ENCODE results near the gene ATP9B. TPM values are rescaled to one million over a fixed set of nuclear protein-coding genes. Genes with fewer than 3 reads are reported as not detected.

The ATP9B gene
- total RNA-seq, 1 experiment from 2014 or later, result 44.4 TPM

DNA sequence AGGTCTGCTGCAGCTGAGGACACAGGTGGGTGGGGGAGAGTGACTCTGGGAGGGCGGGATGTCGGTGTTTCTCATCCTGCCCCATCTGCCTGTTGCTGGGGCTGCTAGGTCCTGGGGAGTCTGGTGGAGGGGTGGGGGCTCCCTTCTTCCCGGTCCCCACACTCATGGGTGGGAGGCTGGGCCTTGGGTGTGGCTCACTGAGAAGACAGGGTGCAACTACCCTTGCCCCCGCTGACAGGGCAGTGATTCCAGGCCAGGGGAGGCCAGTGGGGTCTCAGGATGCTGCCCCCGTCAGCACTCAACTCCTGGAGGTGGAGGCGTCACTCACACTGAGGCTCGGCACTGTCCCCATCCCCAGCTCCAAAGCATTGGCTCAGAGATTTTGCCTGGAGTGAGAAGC, 318.8 kb downstream of the ATP9B start:
- Histone ChIP-seq H3K27me3 (ENCODE audit: control insufficient read depth, insufficient read depth, low read length) (peaks cover 4% of the 10 kb centered on the region), H3K27ac (ENCODE audit: low read length) (no peak overlapping the region), H3K9me3 (ENCODE audit: control insufficient read depth, insufficient read depth, low read depth, low read length) (no peaks in the 10 kb centered on the region), H3K4me3 (ENCODE audit: low read depth in 2 of 2, low read length in 2 of 2) (no peak overlapping the region), H3K36me3 (ENCODE audit: control insufficient read depth, insufficient read depth, low read length) (no peaks in the 10 kb centered on the region), H3K4me1 (ENCODE audit: control insufficient read depth, insufficient read depth, low read length) (peaks cover under 1% of the 10 kb centered on the region; the same call in 1 of the 2 replicates)
- in situ Hi-C loops (cut with HindIII; ENCODE audit: low pct_unique_long_range_greater_than_20kb, low sequenced_read_pairs), result no loop called here
- no peak for ATAC-seq
- DNase-seq (ENCODE audit: low read depth, low spot score), result no peak
- intact Hi-C loops (cut with micrococcal nuclease; ENCODE audit: unreplicated experiment), result no loop called here
- CTCF ChIA-PET, result interaction anchor here (0.6 kb wide), 1 partner anchor 26 kb away, joined by 7 read pairs; no protein-coding TSS in a partner anchor
- TF ChIP-seq, protein P1, sequence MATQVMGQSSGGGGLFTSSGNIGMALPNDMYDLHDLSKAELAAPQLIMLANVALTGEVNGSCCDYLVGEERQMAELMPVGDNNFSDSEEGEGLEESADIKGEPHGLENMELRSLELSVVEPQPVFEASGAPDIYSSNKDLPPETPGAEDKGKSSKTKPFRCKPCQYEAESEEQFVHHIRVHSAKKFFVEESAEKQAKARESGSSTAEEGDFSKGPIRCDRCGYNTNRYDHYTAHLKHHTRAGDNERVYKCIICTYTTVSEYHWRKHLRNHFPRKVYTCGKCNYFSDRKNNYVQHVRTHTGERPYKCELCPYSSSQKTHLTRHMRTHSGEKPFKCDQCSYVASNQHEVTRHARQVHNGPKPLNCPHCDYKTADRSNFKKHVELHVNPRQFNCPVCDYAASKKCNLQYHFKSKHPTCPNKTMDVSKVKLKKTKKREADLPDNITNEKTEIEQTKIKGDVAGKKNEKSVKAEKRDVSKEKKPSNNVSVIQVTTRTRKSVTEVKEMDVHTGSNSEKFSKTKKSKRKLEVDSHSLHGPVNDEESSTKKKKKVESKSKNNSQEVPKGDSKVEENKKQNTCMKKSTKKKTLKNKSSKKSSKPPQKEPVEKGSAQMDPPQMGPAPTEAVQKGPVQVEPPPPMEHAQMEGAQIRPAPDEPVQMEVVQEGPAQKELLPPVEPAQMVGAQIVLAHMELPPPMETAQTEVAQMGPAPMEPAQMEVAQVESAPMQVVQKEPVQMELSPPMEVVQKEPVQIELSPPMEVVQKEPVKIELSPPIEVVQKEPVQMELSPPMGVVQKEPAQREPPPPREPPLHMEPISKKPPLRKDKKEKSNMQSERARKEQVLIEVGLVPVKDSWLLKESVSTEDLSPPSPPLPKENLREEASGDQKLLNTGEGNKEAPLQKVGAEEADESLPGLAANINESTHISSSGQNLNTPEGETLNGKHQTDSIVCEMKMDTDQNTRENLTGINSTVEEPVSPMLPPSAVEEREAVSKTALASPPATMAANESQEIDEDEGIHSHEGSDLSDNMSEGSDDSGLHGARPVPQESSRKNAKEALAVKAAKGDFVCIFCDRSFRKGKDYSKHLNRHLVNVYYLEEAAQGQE (IDR thresholded peaks at IDR 0.05; ENCODE audit: insufficient read depth in 1 of 2, low read depth in 2 of 2, low read length in 1 of 2), result no peak
- TF ChIP-seq SIN3A (IDR thresholded peaks at IDR 0.05; ENCODE audit: borderline replicate concordance, insufficient read depth, low read depth, low read length), result no peak
- TF ChIP-seq, protein P2, sequence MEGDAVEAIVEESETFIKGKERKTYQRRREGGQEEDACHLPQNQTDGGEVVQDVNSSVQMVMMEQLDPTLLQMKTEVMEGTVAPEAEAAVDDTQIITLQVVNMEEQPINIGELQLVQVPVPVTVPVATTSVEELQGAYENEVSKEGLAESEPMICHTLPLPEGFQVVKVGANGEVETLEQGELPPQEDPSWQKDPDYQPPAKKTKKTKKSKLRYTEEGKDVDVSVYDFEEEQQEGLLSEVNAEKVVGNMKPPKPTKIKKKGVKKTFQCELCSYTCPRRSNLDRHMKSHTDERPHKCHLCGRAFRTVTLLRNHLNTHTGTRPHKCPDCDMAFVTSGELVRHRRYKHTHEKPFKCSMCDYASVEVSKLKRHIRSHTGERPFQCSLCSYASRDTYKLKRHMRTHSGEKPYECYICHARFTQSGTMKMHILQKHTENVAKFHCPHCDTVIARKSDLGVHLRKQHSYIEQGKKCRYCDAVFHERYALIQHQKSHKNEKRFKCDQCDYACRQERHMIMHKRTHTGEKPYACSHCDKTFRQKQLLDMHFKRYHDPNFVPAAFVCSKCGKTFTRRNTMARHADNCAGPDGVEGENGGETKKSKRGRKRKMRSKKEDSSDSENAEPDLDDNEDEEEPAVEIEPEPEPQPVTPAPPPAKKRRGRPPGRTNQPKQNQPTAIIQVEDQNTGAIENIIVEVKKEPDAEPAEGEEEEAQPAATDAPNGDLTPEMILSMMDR (IDR thresholded peaks at IDR 0.05), result no peak
- TF ChIP-seq TCF7L2 (IDR thresholded peaks at IDR 0.05; ENCODE audit: low read depth, low read length), result no peak
- TF ChIP-seq POLR2AphosphoS5 (IDR thresholded peaks at IDR 0.05; ENCODE audit: low read depth, low read length), result no peak
- BruUV-seq (replicated peaks), result no TSS peak
- POLR2A ChIA-PET, result interaction anchor here (0.6 kb wide), 1 partner anchor 699 kb away, joined by 5 read pairs; no protein-coding TSS in a partner anchor

DNA sequence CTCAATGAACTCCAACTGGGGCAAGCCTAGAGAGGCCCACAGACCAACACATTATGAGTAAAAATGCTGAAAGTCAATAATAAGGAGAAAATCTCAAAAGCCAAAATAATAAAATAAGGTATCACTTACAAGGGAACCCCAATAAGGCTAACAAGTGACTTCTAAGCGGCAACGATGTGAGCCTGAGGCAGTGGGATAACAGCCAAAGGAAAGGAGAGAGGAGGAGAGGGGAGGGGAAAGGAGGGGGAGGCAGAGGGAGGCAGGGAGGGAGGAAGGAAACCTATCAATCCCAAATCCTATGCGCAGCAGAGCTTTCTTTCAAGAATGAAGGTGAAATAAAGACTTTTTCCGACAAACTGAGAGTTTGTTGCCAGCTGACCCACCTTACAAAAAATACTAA, 320.5 kb downstream of the ATP9B start:
- Histone ChIP-seq H3K36me3 (ENCODE audit: control insufficient read depth, insufficient read depth, low read length) (no peaks in the 10 kb centered on the region), H3K9me3 (ENCODE audit: control insufficient read depth, insufficient read depth, low read depth, low read length) (no peaks in the 10 kb centered on the region), H3K4me3 (ENCODE audit: low read depth in 2 of 2, low read length in 2 of 2) (no peak overlapping the region), H3K4me1 (ENCODE audit: control insufficient read depth, insufficient read depth, low read length) (peaks cover 5% of the 10 kb centered on the region; the same call in 1 of the 2 replicates), H3K27ac (ENCODE audit: low read length) (no peak overlapping the region), H3K27me3 (ENCODE audit: control insufficient read depth, insufficient read depth, low read length) (peaks cover 4% of the 10 kb centered on the region; the same call in 1 of the 2 replicates)
- ChIA-PET CTCF (no interaction called here), POLR2A (no interaction called here)
- BruUV-seq (replicated peaks), result no TSS peak
- TF ChIP-seq POLR2AphosphoS5 (IDR thresholded peaks at IDR 0.05; ENCODE audit: low read depth, low read length), result no peak
- no peak for TF ChIP-seq SIN3A (IDR thresholded peaks at IDR 0.05; ENCODE audit: borderline replicate concordance, insufficient read depth, low read depth, low read length)
- TF ChIP-seq, protein P2 (IDR thresholded peaks at IDR 0.05), result no peak
- TF ChIP-seq, protein P1 (IDR thresholded peaks at IDR 0.05; ENCODE audit: insufficient read depth in 1 of 2, low read depth in 2 of 2, low read length in 1 of 2), result no peak
- no peak for TF ChIP-seq TCF7L2 (IDR thresholded peaks at IDR 0.05; ENCODE audit: low read depth, low read length)
- in situ Hi-C loops (cut with HindIII; ENCODE audit: low pct_unique_long_range_greater_than_20kb, low sequenced_read_pairs), result no loop called here
- ATAC-seq, result no peak
- intact Hi-C loops (cut with micrococcal nuclease; ENCODE audit: unreplicated experiment), result no loop called here
- DNase-seq (ENCODE audit: low read depth, low spot score), result no peak

All from Panc1 (cell line).